ENCODE measurements around the gene LSP1. TPM values are rescaled to one million over a fixed set of nuclear protein-coding genes. Genes with fewer than 3 reads are reported as not detected.
A peak's percentile ranks its signal among the peaks of the same experiment; 100 is the strongest.

LSP1 gene
- total RNA-seq, 1 donor from 2014 or later = 41.9 TPM

DNA sequence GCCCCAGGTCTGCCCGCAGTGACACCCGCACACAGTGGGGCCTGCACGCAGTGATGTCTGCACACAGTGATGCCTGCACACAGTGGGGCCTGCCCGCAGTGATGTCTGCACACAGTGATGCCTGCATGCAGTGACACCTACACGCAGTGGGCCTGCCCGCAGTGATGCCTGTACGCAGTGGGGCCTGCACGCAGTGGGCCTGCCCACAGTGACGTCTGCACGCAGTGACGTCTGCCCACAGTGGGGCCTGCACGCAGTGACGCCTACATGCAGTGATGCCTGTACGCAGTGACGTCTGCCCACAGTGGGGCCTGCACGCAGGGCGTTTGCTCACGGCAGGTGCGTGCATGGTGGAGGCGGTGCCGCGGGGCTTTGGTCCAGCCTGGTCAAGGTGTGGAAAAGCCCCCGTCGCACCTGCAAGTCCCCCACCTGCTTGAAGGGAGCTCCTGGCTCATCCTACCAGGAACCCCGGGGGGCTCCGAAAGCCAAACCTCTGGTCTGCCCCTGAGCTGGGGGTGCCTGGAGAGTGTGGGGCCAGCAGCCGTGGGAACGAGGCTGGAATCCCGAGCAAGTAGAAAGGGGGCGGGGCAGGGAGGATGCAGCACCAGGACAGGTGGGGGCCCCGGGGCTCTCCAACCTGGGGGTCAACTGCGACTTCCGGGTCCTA, 27.0 kb upstream of the LSP1 start:
- H3K9me3 ChIP-seq = no peaks in the 10 kb centered on the region
- H3K27ac ChIP-seq = peak overlapping the region; percentile 94 to 96
- intact Hi-C loops (cut with DNase I) = loop anchor here (2.0 to 10.0 kb wide), 3 partner anchors 63 to 575 kb away; partner anchors contain the start of genes CTSD, DUSP8 and TSSC4
- TF ChIP-seq, protein P1, sequence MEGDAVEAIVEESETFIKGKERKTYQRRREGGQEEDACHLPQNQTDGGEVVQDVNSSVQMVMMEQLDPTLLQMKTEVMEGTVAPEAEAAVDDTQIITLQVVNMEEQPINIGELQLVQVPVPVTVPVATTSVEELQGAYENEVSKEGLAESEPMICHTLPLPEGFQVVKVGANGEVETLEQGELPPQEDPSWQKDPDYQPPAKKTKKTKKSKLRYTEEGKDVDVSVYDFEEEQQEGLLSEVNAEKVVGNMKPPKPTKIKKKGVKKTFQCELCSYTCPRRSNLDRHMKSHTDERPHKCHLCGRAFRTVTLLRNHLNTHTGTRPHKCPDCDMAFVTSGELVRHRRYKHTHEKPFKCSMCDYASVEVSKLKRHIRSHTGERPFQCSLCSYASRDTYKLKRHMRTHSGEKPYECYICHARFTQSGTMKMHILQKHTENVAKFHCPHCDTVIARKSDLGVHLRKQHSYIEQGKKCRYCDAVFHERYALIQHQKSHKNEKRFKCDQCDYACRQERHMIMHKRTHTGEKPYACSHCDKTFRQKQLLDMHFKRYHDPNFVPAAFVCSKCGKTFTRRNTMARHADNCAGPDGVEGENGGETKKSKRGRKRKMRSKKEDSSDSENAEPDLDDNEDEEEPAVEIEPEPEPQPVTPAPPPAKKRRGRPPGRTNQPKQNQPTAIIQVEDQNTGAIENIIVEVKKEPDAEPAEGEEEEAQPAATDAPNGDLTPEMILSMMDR (IDR thresholded peaks at IDR 0.05) = no peak
- no peak overlapping the region for H3K4me3 ChIP-seq
- H3K27me3 ChIP-seq = no peaks in the 10 kb centered on the region
- H3K36me3 ChIP-seq = no peaks in the 10 kb centered on the region
- peak in 1 of 2 donors; percentile 61 for DNase-seq (ENCODE audit: low spot score in 2 of 2)
- H3K4me1 ChIP-seq = peaks cover 53 to 72% of the 10 kb centered on the region in 2 donors

DNA sequence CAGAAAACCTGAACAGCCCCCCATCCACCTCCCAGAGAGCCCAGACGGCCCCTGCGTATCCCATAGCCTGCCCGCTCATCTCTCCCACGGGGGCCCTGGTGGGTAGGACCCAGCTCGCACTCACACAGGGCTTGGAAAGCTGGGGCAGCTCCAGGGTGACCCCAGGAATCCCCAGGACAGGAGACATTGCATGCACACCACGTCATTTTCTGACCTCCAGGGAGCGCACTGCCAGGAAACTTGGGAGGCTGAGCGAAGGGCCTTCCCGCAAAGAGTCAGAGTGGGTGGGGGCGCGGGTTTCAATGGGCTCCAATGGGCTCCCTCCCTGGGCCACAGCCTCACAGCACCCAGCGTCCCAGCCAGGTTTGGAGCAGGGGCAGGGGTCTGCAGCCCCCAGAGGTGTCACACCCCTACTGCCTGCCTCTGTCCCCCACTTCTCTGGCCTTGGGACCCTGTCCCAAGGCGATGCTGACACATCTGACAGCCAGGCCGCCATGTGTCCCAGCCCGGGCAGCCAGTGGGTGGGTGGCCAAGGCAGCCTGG, 26.3 kb upstream of the LSP1 start:
- Histone ChIP-seq H3K36me3 (no peaks in the 10 kb centered on the region), H3K27me3 (no peaks in the 10 kb centered on the region), H3K4me1 (peaks cover 55 to 73% of the 10 kb centered on the region in 2 donors), H3K4me3 (peak overlapping the region in 1 of 2 donors; percentile 38), H3K27ac (peak overlapping the region; percentile 94 to 96), H3K9me3 (no peaks in the 10 kb centered on the region)
- peak; percentile 68 to 92 for DNase-seq (ENCODE audit: low spot score in 2 of 2)
- TF ChIP-seq, protein P1 (IDR thresholded peaks at IDR 0.05) = peak in 1 of 3 experiments; percentile 31
- intact Hi-C loops (cut with DNase I) = loop anchor here (1.0 to 10.0 kb wide), 5 partner anchors 38 to 574 kb away; partner anchors contain the start of genes CTSD, DUSP8 and TSSC4

DNA sequence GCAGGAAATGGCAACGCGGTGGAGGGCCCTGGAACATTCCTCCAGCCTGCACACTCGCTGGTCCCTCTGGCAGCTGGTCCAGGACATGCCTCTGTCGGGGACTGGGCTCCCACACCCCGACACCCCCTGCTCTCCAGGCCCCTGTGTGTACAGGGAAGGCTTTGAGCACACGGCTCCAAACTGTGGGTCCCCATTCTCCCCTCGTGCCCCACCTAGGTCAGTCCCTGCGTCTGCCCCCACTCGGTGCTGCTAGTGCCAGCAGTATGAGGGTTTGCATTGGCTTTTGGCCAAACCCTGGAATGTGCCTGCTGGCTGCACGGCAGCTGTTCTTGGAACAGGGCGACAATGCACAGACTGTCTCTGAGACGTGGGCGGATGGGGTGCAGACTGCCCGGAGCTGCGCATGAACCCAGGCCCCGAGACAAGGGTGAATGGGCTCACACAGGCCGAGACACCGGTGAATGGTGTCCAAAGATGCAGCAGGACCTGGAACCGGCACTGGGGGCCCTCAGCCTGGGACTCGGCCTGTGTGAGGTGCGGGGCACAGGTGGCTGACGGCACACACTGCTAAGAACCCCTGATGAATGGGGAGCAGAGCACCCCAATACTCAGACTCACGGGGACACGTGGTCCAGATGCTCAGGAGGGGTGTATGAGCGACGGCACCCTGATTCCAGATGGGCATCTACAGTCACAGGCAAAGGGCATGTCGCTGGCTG, 25.6 kb upstream of the LSP1 start:
- no peaks in the 10 kb centered on the region for H3K36me3 ChIP-seq
- no peaks in the 10 kb centered on the region for H3K9me3 ChIP-seq
- DNase-seq (ENCODE audit: low spot score in 2 of 2) = peak; percentile 51 to 93
- TF ChIP-seq, protein P1 (IDR thresholded peaks at IDR 0.05) = peak in 1 of 3 experiments; percentile 13
- H3K4me1 ChIP-seq = peaks cover 60 to 76% of the 10 kb centered on the region in 2 donors
- H3K27me3 ChIP-seq = no peaks in the 10 kb centered on the region
- H3K27ac ChIP-seq = peak overlapping the region; percentile 94 to 96
- intact Hi-C loops (cut with DNase I) = loop anchor here (1.0 to 10.0 kb wide), 5 partner anchors 37 to 574 kb away; partner anchors contain the start of genes CTSD, DUSP8 and TSSC4
- peak overlapping the region in 1 of 2 donors; percentile 38 for H3K4me3 ChIP-seq

DNA sequence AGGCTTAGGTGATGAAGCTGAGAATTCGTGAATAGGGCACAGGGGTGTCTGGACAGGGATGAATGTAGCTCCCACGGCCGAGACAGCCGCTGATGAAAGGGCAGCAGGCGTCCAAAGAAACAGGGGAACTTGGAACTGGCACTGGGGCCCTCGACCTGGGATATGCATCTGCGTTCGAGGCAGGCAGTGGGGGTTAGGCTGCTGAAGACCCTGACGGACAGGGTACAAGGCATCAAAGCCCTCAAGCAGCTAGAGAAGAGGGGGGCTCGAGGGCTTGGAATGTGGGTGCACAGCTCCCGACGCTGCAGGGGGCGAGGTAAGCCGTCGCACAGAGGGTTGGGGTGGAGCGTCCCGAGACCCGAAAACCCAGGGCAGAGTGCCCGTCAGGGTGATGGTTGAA, 25.0 kb upstream of the LSP1 start:
- no peaks in the 10 kb centered on the region for H3K9me3 ChIP-seq
- H3K36me3 ChIP-seq = no peaks in the 10 kb centered on the region
- peaks cover 61 to 75% of the 10 kb centered on the region in 2 donors for H3K4me1 ChIP-seq
- TF ChIP-seq, protein P1 (IDR thresholded peaks at IDR 0.05) = no peak
- intact Hi-C loops (cut with DNase I) = loop anchor here (1.0 to 10.0 kb wide), 5 partner anchors 36 to 573 kb away; partner anchors contain the start of genes CTSD, DUSP8 and TSSC4
- no peaks in the 10 kb centered on the region for H3K27me3 ChIP-seq
- peak overlapping the region; percentile 94 to 96 for H3K27ac ChIP-seq
- peak overlapping the region in 1 of 2 donors; percentile 38 for H3K4me3 ChIP-seq
- DNase-seq (ENCODE audit: low spot score in 2 of 2) = peak in 1 of 2 donors; percentile 64

GRCh38 chr11:1828542-1828941, 24.3 kb upstream of the LSP1 start:
- DNase-seq (ENCODE audit: low spot score in 2 of 2) = peak in 1 of 2 donors; percentile 64
- H3K27me3 ChIP-seq = no peaks in the 10 kb centered on the region
- H3K9me3 ChIP-seq = no peaks in the 10 kb centered on the region
- H3K4me3 ChIP-seq = no peak overlapping the region
- peak overlapping the region; percentile 94 to 96 for H3K27ac ChIP-seq
- intact Hi-C loops (cut with DNase I) = loop anchor here (10.0 kb wide), 1 partner anchor 254 kb away; the partner anchor contains the start of gene DUSP8
- H3K36me3 ChIP-seq = no peaks in the 10 kb centered on the region
- peaks cover 61 to 72% of the 10 kb centered on the region in 2 donors for H3K4me1 ChIP-seq
- TF ChIP-seq, protein P1 (IDR thresholded peaks at IDR 0.05) = no peak
